ENCODE results near the gene KRTAP29-1. TPM values are rescaled to one million over a fixed set of nuclear protein-coding genes. Genes with fewer than 3 reads are reported as not detected.

KRTAP29-1 gene
- total RNA-seq, 1 experiment from 2014 or later = not detected

Small RNA genes within 50 kb of the gene (small RNA-seq; reads per million reads assigned to genes)
- gene KRTAP9-10P = not detected

Other genes starting within 250 kb of the KRTAP29-1 start
- gene KRTAP2-2, start 247.6 kb downstream of the KRTAP29-1 start, total RNA-seq (2014; rRNA removed; shearing (Covaris generic)) = not detected in 2 replicates
- 1.2 and 6.2 TPM in 2 replicates for gene KRTAP2-3, start 242.7 kb downstream of the KRTAP29-1 start, total RNA-seq (2014; rRNA removed; shearing (Covaris generic))
- not detected in 2 replicates for gene KRTAP2-4, start 237.0 kb downstream of the KRTAP29-1 start, total RNA-seq (2014; rRNA removed; shearing (Covaris generic))
- not detected in 2 replicates for gene KRTAP4-7, start 218.7 kb downstream of the KRTAP29-1 start, total RNA-seq (2014; rRNA removed; shearing (Covaris generic))
- gene KRTAP4-8, start 204.7 kb downstream of the KRTAP29-1 start, total RNA-seq (2014; rRNA removed; shearing (Covaris generic)) = not detected in 2 replicates
- not detected in 2 replicates for gene KRTAP4-16, start 200.6 kb downstream of the KRTAP29-1 start, total RNA-seq (2014; rRNA removed; shearing (Covaris generic))
- gene KRTAP4-9, start 197.5 kb downstream of the KRTAP29-1 start, total RNA-seq (2014; rRNA removed; shearing (Covaris generic)) = 0.29 and 0.57 TPM in 2 replicates
- not detected in 2 replicates for gene KRTAP4-11, start 184.5 kb downstream of the KRTAP29-1 start, total RNA-seq (2014; rRNA removed; shearing (Covaris generic))
- not detected in 2 replicates for gene KRTAP4-12, start 178.7 kb downstream of the KRTAP29-1 start, total RNA-seq (2014; rRNA removed; shearing (Covaris generic))
- not detected in 2 replicates for gene KRTAP4-6, start 162.3 kb downstream of the KRTAP29-1 start, total RNA-seq (2014; rRNA removed; shearing (Covaris generic))
- not detected in 2 replicates for gene KRTAP4-5, start 153.0 kb downstream of the KRTAP29-1 start, total RNA-seq (2014; rRNA removed; shearing (Covaris generic))
- not detected in 2 replicates for gene KRTAP4-4, start 142.1 kb downstream of the KRTAP29-1 start, total RNA-seq (2014; rRNA removed; shearing (Covaris generic))
- not detected in 2 replicates for gene KRTAP4-3, start 134.6 kb downstream of the KRTAP29-1 start, total RNA-seq (2014; rRNA removed; shearing (Covaris generic))
- gene KRTAP4-2, start 124.6 kb downstream of the KRTAP29-1 start, total RNA-seq (2014; rRNA removed; shearing (Covaris generic)) = not detected in 2 replicates
- not detected in 2 replicates for gene KRTAP4-1, start 117.9 kb downstream of the KRTAP29-1 start, total RNA-seq (2014; rRNA removed; shearing (Covaris generic))
- not detected in 2 replicates for gene KRTAP9-1, start 113.0 kb downstream of the KRTAP29-1 start, total RNA-seq (2014; rRNA removed; shearing (Covaris generic))
- gene KRTAP9-2, start 76.2 kb downstream of the KRTAP29-1 start, total RNA-seq (2014; rRNA removed; shearing (Covaris generic)) = not detected in 2 replicates
- not detected in 2 replicates for gene KRTAP9-3, start 70.4 kb downstream of the KRTAP29-1 start, total RNA-seq (2014; rRNA removed; shearing (Covaris generic))
- gene KRTAP9-8, start 64.9 kb downstream of the KRTAP29-1 start, total RNA-seq (2014; rRNA removed; shearing (Covaris generic)) = not detected in 2 replicates
- gene KRTAP9-4, start 53.2 kb downstream of the KRTAP29-1 start, total RNA-seq (2014; rRNA removed; shearing (Covaris generic)) = not detected in 2 replicates
- gene KRTAP9-9, start 47.5 kb downstream of the KRTAP29-1 start, total RNA-seq (2014; rRNA removed; shearing (Covaris generic)) = not detected in 2 replicates
- gene KRTAP9-6, start 37.5 kb downstream of the KRTAP29-1 start, total RNA-seq (2014; rRNA removed; shearing (Covaris generic)) = not detected in 2 replicates
- gene KRTAP9-7, start 27.2 kb downstream of the KRTAP29-1 start, total RNA-seq (2014; rRNA removed; shearing (Covaris generic)) = not detected in 2 replicates
- gene KRTAP16-1, start 6.5 kb upstream of the KRTAP29-1 start, total RNA-seq (2014; rRNA removed; shearing (Covaris generic)) = not detected in 2 replicates
- gene KRTAP17-1, start 12.9 kb upstream of the KRTAP29-1 start, total RNA-seq (2014; rRNA removed; shearing (Covaris generic)) = not detected in 2 replicates
- not detected in 2 replicates for gene KRT33A, start 48.0 kb upstream of the KRTAP29-1 start, total RNA-seq (2014; rRNA removed; shearing (Covaris generic))
- not detected in 2 replicates for gene KRT33B, start 67.0 kb upstream of the KRTAP29-1 start, total RNA-seq (2014; rRNA removed; shearing (Covaris generic))
- gene KRT34, start 79.5 kb upstream of the KRTAP29-1 start, total RNA-seq (2014; rRNA removed; shearing (Covaris generic)) = 0.80 and 1.2 TPM in 2 replicates
- gene KRT31, start 94.8 kb upstream of the KRTAP29-1 start, total RNA-seq (2014; rRNA removed; shearing (Covaris generic)) = not detected in 2 replicates
- not detected in 2 replicates for gene KRT37, start 121.7 kb upstream of the KRTAP29-1 start, total RNA-seq (2014; rRNA removed; shearing (Covaris generic))
- gene KRT38, start 138.1 kb upstream of the KRTAP29-1 start, total RNA-seq (2014; rRNA removed; shearing (Covaris generic)) = not detected in 2 replicates
- gene KRT32, start 164.5 kb upstream of the KRTAP29-1 start, total RNA-seq (2014; rRNA removed; shearing (Covaris generic)) = not detected in 2 replicates
- not detected in 2 replicates for gene KRT35, start 178.3 kb upstream of the KRTAP29-1 start, total RNA-seq (2014; rRNA removed; shearing (Covaris generic))
- gene KRT36, start 187.1 kb upstream of the KRTAP29-1 start, total RNA-seq (2014; rRNA removed; shearing (Covaris generic)) = not detected in 2 replicates
- gene KRT13, start 202.8 kb upstream of the KRTAP29-1 start, total RNA-seq (2014; rRNA removed; shearing (Covaris generic)) = not detected in 2 replicates
- 6.8 and 10.9 TPM in 2 replicates for gene KRT15, start 216.0 kb upstream of the KRTAP29-1 start, total RNA-seq (2014; rRNA removed; shearing (Covaris generic))
- gene KRT19, start 225.5 kb upstream of the KRTAP29-1 start, total RNA-seq (2014; rRNA removed; shearing (Covaris generic)) = 0.13 and 0.72 TPM in 2 replicates